Neuron (in vitro differentiated cells): ENCODE data around the gene M1AP.
"Not testable (repeated sequence)": the region's sequence is repeated elsewhere in the genome, so short reads cannot be mapped to it uniquely, and the experiment has no call there.

Experiments used
- H2AFZ ChIP-seq: one replicate; pipeline ENCODE4 v1.6.1; 2013; ENCODE audit warnings: low read depth, mild to moderate bottlenecking, inconsistent platforms, low read length, moderate library complexity
- H3K27me3 ChIP-seq: one replicate; pipeline ENCODE4 v1.6.1; 2013; ENCODE audit warnings: low read length; ENCODE audit not compliant: insufficient read depth
- H3K36me3 ChIP-seq: one replicate; pipeline ENCODE4 v1.6.1; 2013; ENCODE audit warnings: low read length; ENCODE audit not compliant: insufficient read depth
- H3K4me1 ChIP-seq: one replicate; pipeline ENCODE4 v1.6.1; 2013; ENCODE audit warnings: low read length; ENCODE audit not compliant: insufficient read depth
- H3K4me3 ChIP-seq: 2 replicates; pipeline ENCODE4 v1.5.1; 2013; ENCODE audit warnings: mild to moderate bottlenecking, low read length, moderate library complexity
- H3K9me3 ChIP-seq: one replicate; pipeline ENCODE4 v1.6.1; 2013; ENCODE audit warnings: low read length

M1AP gene

GRCh38 chr2:74639550-74639949, 8.6 kb downstream of the M1AP start:
- Histone ChIP-seq H3K36me3 (no peaks in the 10 kb centered on the region), H3K4me1 (no peaks in the 10 kb centered on the region), H3K9me3 (no peaks in the 10 kb centered on the region), H3K4me3 (no peak overlapping the region), H3K27me3 (peaks cover 8% of the 10 kb centered on the region), H2AFZ (no peak overlapping the region)

GRCh38 chr2:74632939-74633312, 15.2 kb downstream of the M1AP start:
- no peaks in the 10 kb centered on the region for H3K4me1 ChIP-seq

GRCh38 chr2:74632209-74632938, 15.8 kb downstream of the M1AP start:
- no peaks in the 10 kb centered on the region for H3K9me3 ChIP-seq
- H3K36me3 ChIP-seq: no peaks in the 10 kb centered on the region
- H3K27me3 ChIP-seq: peaks cover 14% of the 10 kb centered on the region
- no peaks in the 10 kb centered on the region for H3K4me1 ChIP-seq
- no peak overlapping the region for H2AFZ ChIP-seq
- no peak overlapping the region for H3K4me3 ChIP-seq

More at GRCh38 chr2:74632939-74633312, 15.2 kb downstream of the M1AP start:
- no peak overlapping the region for H2AFZ ChIP-seq
- H3K27me3 ChIP-seq: peaks cover 14% of the 10 kb centered on the region
- H3K9me3 ChIP-seq: no peaks in the 10 kb centered on the region
- no peak overlapping the region for H3K4me3 ChIP-seq
- no peaks in the 10 kb centered on the region for H3K36me3 ChIP-seq

- not testable (repeated sequence) for H3K9me3 ChIP-seq, H3K36me3 ChIP-seq, H3K27me3 ChIP-seq, H3K4me1 ChIP-seq, H3K4me3 ChIP-seq, H2AFZ ChIP-seq
Measured at GRCh38 chr2:74630454-74630853, 17.7 kb downstream of the M1AP start.

GRCh38 chr2:74628538-74629105, 19.5 kb downstream of the M1AP start:
- Histone ChIP-seq H2AFZ (no peak overlapping the region), H3K9me3 (no peaks in the 10 kb centered on the region), H3K4me1 (no peaks in the 10 kb centered on the region), H3K27me3 (peaks cover 4% of the 10 kb centered on the region), H3K36me3 (no peaks in the 10 kb centered on the region), H3K4me3 (no peak overlapping the region)

GRCh38 chr2:74625658-74626425, 22.3 kb downstream of the M1AP start:
- Histone ChIP-seq H3K4me3 (no peak overlapping the region), H3K9me3 (no peaks in the 10 kb centered on the region), H3K36me3 (no peaks in the 10 kb centered on the region), H2AFZ (no peak overlapping the region), H3K4me1 (no peaks in the 10 kb centered on the region), H3K27me3 (no peaks in the 10 kb centered on the region)

- no peak overlapping the region for H3K4me3 ChIP-seq
- no peaks in the 10 kb centered on the region for H3K9me3 ChIP-seq
- H2AFZ ChIP-seq: no peak overlapping the region
- H3K27me3 ChIP-seq: no peaks in the 10 kb centered on the region
- H3K36me3 ChIP-seq: no peaks in the 10 kb centered on the region
- peaks cover 18% of the 10 kb centered on the region for H3K4me1 ChIP-seq
Measured at GRCh38 chr2:74620671-74621070, 27.5 kb downstream of the M1AP start.

- no peak overlapping the region for H2AFZ ChIP-seq
- no peaks in the 10 kb centered on the region for H3K36me3 ChIP-seq
- H3K4me3 ChIP-seq: no peak overlapping the region
- H3K9me3 ChIP-seq: no peaks in the 10 kb centered on the region
- peaks cover 18% of the 10 kb centered on the region for H3K4me1 ChIP-seq
- H3K27me3 ChIP-seq: no peaks in the 10 kb centered on the region
Measured at GRCh38 chr2:74619651-74620297, 28.4 kb downstream of the M1AP start.

- peaks cover 18% of the 10 kb centered on the region for H3K4me1 ChIP-seq
- peaks cover 7% of the 10 kb centered on the region for H3K27me3 ChIP-seq
- H3K36me3 ChIP-seq: no peaks in the 10 kb centered on the region
- no peaks in the 10 kb centered on the region for H3K9me3 ChIP-seq
- H2AFZ ChIP-seq: no peak overlapping the region
- no peak overlapping the region for H3K4me3 ChIP-seq
Measured at GRCh38 chr2:74618410-74619083, 29.6 kb downstream of the M1AP start.

- peaks cover 7% of the 10 kb centered on the region for H3K27me3 ChIP-seq
- no peak overlapping the region for H2AFZ ChIP-seq
- no peaks in the 10 kb centered on the region for H3K36me3 ChIP-seq
- H3K4me1 ChIP-seq: peaks cover 18% of the 10 kb centered on the region
- no peak overlapping the region for H3K4me3 ChIP-seq
- no peaks in the 10 kb centered on the region for H3K9me3 ChIP-seq
Measured at GRCh38 chr2:74617122-74617521, 31.0 kb downstream of the M1AP start.

GRCh38 chr2:74606927-74607326, 41.2 kb downstream of the M1AP start:
- no peaks in the 10 kb centered on the region for H3K36me3 ChIP-seq
- no peak overlapping the region for H2AFZ ChIP-seq
- H3K27me3 ChIP-seq: peaks cover 21% of the 10 kb centered on the region
- no peaks in the 10 kb centered on the region for H3K9me3 ChIP-seq
- H3K4me1 ChIP-seq: no peaks in the 10 kb centered on the region
- H3K4me3 ChIP-seq: no peak overlapping the region

GRCh38 chr2:74603282-74604000, 44.7 kb downstream of the M1AP start:
- H3K9me3 ChIP-seq: no peaks in the 10 kb centered on the region
- no peaks in the 10 kb centered on the region for H3K4me1 ChIP-seq
- no peak overlapping the region for H3K4me3 ChIP-seq
- H2AFZ ChIP-seq: no peak overlapping the region
- H3K36me3 ChIP-seq: no peaks in the 10 kb centered on the region
- H3K27me3 ChIP-seq: peaks cover 24% of the 10 kb centered on the region
